GM21367 (cell line): ENCODE results near the gene LMBR1.
"Not testable (repeated sequence)": the region's sequence is repeated elsewhere in the genome, so short reads cannot be mapped to it uniquely, and the experiment has no call there.

Experiments used
- ATAC-seq: cut with Tn5 transposase; IDR thresholded peaks from one replicate; pipeline ENCODE4 v1.9.1; 2021; ENCODE audit not compliant: unreplicated experiment

The LMBR1 gene

GRCh38 chr7:156811706-156812105 lies 81.3 kb downstream of the LMBR1 start:
- no peak for ATAC-seq

- not testable (repeated sequence) for ATAC-seq
Observed at GRCh38 chr7:156803656-156804055, 89.3 kb downstream of the LMBR1 start.

GRCh38 chr7:156802214-156802613 lies 90.8 kb downstream of the LMBR1 start:
- no peak for ATAC-seq

GRCh38 chr7:156795415-156795814 lies 97.6 kb downstream of the LMBR1 start:
- no peak for ATAC-seq

- ATAC-seq: no peak
Observed at GRCh38 chr7:156793334-156793733, 99.6 kb downstream of the LMBR1 start.

- no peak for ATAC-seq
Observed at GRCh38 chr7:156792611-156793010, 100.4 kb downstream of the LMBR1 start.

GRCh38 chr7:156791241-156791640 lies 101.7 kb downstream of the LMBR1 start:
- no peak for ATAC-seq

- no peak for ATAC-seq
Observed at GRCh38 chr7:156790264-156790663, 102.7 kb downstream of the LMBR1 start.

GRCh38 chr7:156785998-156786543 lies 106.9 kb downstream of the LMBR1 start:
- no peak for ATAC-seq

GRCh38 chr7:156783864-156784263 lies 109.1 kb downstream of the LMBR1 start:
- ATAC-seq: no peak

GRCh38 chr7:156781972-156782371 lies 111.0 kb downstream of the LMBR1 start:
- no peak for ATAC-seq

- ATAC-seq: peak; percentile 87
Observed at GRCh38 chr7:156780724-156781455, 112.1 kb downstream of the LMBR1 start.

GRCh38 chr7:156778668-156779067 lies 114.3 kb downstream of the LMBR1 start:
- no peak for ATAC-seq

GRCh38 chr7:156778201-156778600 lies 114.8 kb downstream of the LMBR1 start:
- no peak for ATAC-seq

GRCh38 chr7:156777364-156778069 lies 115.5 kb downstream of the LMBR1 start:
- no peak for ATAC-seq

- no peak for ATAC-seq
Observed at GRCh38 chr7:156776527-156776926, 116.5 kb downstream of the LMBR1 start.

GRCh38 chr7:156773966-156774365 lies 119.0 kb downstream of the LMBR1 start:
- no peak for ATAC-seq

GRCh38 chr7:156772725-156773124 lies 120.3 kb downstream of the LMBR1 start:
- no peak for ATAC-seq

GRCh38 chr7:156768698-156769472 lies 124.1 kb downstream of the LMBR1 start:
- no peak for ATAC-seq

GRCh38 chr7:156766666-156767065 lies 126.3 kb downstream of the LMBR1 start:
- ATAC-seq: no peak

- no peak for ATAC-seq
Observed at GRCh38 chr7:156765901-156766656, 126.9 kb downstream of the LMBR1 start.
